K562 (cell line): ENCODE measurements around the gene CDCA4. TPM values are rescaled to one million over a fixed set of nuclear protein-coding genes. Genes with fewer than 3 reads are reported as not detected.

Experiments
- ATF4 ChIP-seq: fragments of 450-650 bp; formaldehyde crosslinking; IDR thresholded peaks from 2 replicates; pipeline ENCODE4 v1.4.0; 2022; ENCODE audit warnings: mild to moderate bottlenecking, moderate library complexity
- BCOR ChIP-seq: fragments of 450-650 bp; IDR thresholded peaks from 2 replicates; pipeline ENCODE4 v1.6.1; 2016
- CREB3L1 ChIP-seq: fragments of 450-650 bp; IDR thresholded peaks from 2 replicates; pipeline ENCODE4 v1.6.1; 2014; ENCODE audit warnings: low read depth, mild to moderate bottlenecking, moderate library complexity, borderline replicate concordance
- CSDE1 ChIP-seq, 2 experiments: fragments of 450-650 bp; IDR thresholded peaks; 2 replicates each; pipeline ENCODE4 v1.6.1; 2016; ENCODE audit warnings: mild to moderate bottlenecking in 1 of 2
- E2F6 ChIP-seq, 2 experiments: IDR thresholded peaks; 2 replicates each; pipeline ENCODE4 v1.6.1; 2011; ENCODE audit warnings: borderline replicate concordance in 1 of 2, control low read depth in 1 of 2, low read depth in 1 of 2, low read length in 1 of 2, mild to moderate bottlenecking in 1 of 2, mixed read lengths in 1 of 2, moderate library complexity in 1 of 2; ENCODE audit not compliant: insufficient read depth in 1 of 2, insufficient read length in 1 of 2, poor library complexity in 1 of 2, severe bottlenecking in 1 of 2; ENCODE audit errors: extremely low read depth in 1 of 2
- HDAC6 ChIP-seq: IDR thresholded peaks from 2 replicates; pipeline ENCODE4 v1.6.1; 2012; ENCODE audit warnings: low read depth, mild to moderate bottlenecking, control low read depth, inconsistent platforms, low read length, moderate library complexity
- HMGN3 ChIP-seq: IDR thresholded peaks from 2 replicates; pipeline ENCODE4 v1.6.1; 2011; ENCODE audit warnings: borderline replicate concordance, low read depth, mild to moderate bottlenecking, mixed read lengths, low read length; ENCODE audit not compliant: insufficient read length; ENCODE audit errors: extremely low read depth
- KAT7 ChIP-seq: sonication (generic); formaldehyde crosslinking; IDR thresholded peaks from 2 replicates; pipeline ENCODE4 v1.8.0; 2022; ENCODE audit warnings: missing genetic modification reagents, mild to moderate bottlenecking, borderline replicate concordance
- KDM2B ChIP-seq: fragments of 250-450 bp; sonication (Bioruptor Pico); IDR thresholded peaks from 2 replicates; pipeline ENCODE4 v1.8.0; 2021; ENCODE audit warnings: mild to moderate bottlenecking, moderate library complexity
- MAFG ChIP-seq: fragments of 450-650 bp; conservative IDR thresholded peaks from 2 replicates; pipeline ENCODE4 v1.6.1; 2016; ENCODE audit warnings: missing genetic modification characterization, missing compliant biosample characterization
- MTF1 ChIP-seq: fragments of 250-450 bp; sonication (Bioruptor Pico); IDR thresholded peaks from 2 replicates; pipeline ENCODE4 v1.9.0; 2021; ENCODE audit warnings: moderate library complexity, mild to moderate bottlenecking, inconsistent platforms, borderline replicate concordance
- NRF1 ChIP-seq, 2 experiments: fragments of 450-650 bp; IDR thresholded peaks in 1 of 2; conservative IDR thresholded peaks in 1 of 2; 2 replicates each; pipeline ENCODE4 v1.6.1; 2014; ENCODE audit warnings: mild to moderate bottlenecking in 2 of 2
- OTX1 ChIP-seq: fragments of 450-650 bp; formaldehyde crosslinking; IDR thresholded peaks from 2 replicates; pipeline ENCODE4 v1.4.0; 2022; ENCODE audit warnings: mild to moderate bottlenecking
- ZBTB26 ChIP-seq: fragments of 450-650 bp; formaldehyde crosslinking; IDR thresholded peaks from 2 replicates; pipeline ENCODE4 v1.4.0; 2022; ENCODE audit warnings: missing genetic modification characterization
- ZNF12 ChIP-seq: sonication (generic); formaldehyde crosslinking; IDR thresholded peaks from 2 replicates; pipeline ENCODE4 v1.4.0; 2020; ENCODE audit warnings: mild to moderate bottlenecking, missing genetic modification reagents
- ZNF197 ChIP-seq: fragments of 200-800 bp; sonication (Bioruptor generic); IDR thresholded peaks from 2 replicates; pipeline ENCODE4 v1.6.1; 2016; ENCODE audit warnings: low read depth, missing genetic modification characterization, missing compliant biosample characterization
- polyA plus RNA-seq, 8 experiments: library from polyadenylated mRNA; depleted of rRNA in 4 of 8; stranded (reverse) in 5 of 8; unstranded in 3 of 8; fragments of >200 nt; fragmentation: Nextera tagmentation in 2 of 8; fragmentation: Illumina TruSeq in 1 of 8; extraction: Ambion mirVana in 2 of 8; extraction: Trizol in 1 of 8; gene quantifications; 2 replicates each; pipeline versions ENCODE4 v1.2.1 to v1.2.3, GENCODE V29; 2011 to 2014; ENCODE audit warnings: inconsistent platforms in 1 of 8, missing spikeins in 1 of 8
- total RNA-seq, 7 experiments: library from RNA; depleted of rRNA in 6 of 7; stranded (reverse); fragments of >200 nt in 6 of 7; fragmentation: Illumina TruSeq in 2 of 7; extraction: Trizol in 2 of 7; gene quantifications; 2 replicates each; pipeline versions ENCODE4 v1.2.1 to v1.2.3, GENCODE V29; 2011 to 2021; ENCODE audit warnings: low replicate concordance in 1 of 7
- TF ChIP-seq, protein P1 (sequence below), 2 experiments: fragments of 450-650 bp; conservative IDR thresholded peaks; 2 replicates each; pipeline ENCODE4 v1.6.1; 2017; ENCODE audit warnings: mild to moderate bottlenecking in 2 of 2, moderate library complexity in 2 of 2
- TF ChIP-seq, protein P2 (sequence below): fragments of 450-650 bp; IDR thresholded peaks from 2 replicates; pipeline ENCODE4 v1.6.1; 2016; ENCODE audit warnings: antibody characterized with exemption

The CDCA4 gene
- total and polyA plus RNA-seq, 9 of the 15 experiments (the other 6 are each of a cell fraction or from before 2014, with no cell fraction given), result 6.6 to 44.2 (median 23.0) TPM

DNA sequence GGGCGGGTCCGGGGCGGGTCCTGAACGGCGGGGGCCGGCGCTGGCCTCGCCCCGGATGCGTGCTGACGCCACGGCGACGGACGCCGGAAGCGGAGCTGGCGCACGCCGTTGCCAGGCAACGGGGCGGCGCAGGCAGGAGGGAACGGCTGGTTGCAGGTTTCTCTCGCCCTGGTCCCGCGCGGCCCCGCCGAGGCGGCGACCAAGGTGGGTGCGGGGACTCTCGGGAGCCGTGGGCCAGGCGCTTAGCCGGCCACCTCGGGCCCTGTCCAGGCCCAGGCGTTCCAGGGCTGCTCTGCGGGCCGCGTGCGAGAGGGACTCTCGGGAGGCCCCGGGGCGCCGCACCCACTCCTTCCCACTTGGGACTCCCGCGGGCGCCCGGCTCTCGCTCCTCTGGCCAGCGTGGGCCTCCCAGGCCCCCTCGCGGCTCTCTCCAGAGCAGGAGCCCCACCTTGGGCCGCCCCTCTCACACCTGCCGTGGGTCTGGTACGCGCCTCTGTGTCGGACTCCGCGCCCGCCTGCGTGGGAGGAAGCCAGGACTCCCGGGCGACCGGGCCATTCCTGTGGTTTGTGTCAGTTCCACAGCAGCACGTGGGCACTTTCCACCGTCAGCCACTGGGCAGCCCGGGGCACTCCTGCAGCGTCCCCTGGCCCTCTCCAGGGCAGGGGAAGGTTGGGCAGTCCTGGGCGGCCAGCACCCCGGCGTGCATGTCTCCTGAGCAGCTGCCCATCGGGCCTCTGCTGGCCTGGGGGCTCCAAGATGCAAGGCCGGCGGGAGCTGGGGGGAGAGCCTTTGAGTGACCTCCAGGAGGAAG lies 35.0 kb downstream of the CDCA4 start, which contains the start of gene CLBA1 (continued):
- TF ChIP-seq, protein P1, sequence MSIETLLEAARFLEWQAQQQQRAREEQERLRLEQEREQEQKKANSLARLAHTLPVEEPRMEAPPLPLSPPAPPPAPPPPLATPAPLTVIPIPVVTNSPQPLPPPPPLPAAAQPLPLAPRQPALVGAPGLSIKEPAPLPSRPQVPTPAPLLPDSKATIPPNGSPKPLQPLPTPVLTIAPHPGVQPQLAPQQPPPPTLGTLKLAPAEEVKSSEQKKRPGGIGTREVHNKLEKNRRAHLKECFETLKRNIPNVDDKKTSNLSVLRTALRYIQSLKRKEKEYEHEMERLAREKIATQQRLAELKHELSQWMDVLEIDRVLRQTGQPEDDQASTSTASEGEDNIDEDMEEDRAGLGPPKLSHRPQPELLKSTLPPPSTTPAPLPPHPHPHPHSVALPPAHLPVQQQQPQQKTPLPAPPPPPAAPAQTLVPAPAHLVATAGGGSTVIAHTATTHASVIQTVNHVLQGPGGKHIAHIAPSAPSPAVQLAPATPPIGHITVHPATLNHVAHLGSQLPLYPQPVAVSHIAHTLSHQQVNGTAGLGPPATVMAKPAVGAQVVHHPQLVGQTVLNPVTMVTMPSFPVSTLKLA (conservative IDR thresholded peaks at IDR 0.05), result peak; percentile 35 to 71; a peak in 2 of 4 replicates
- TF ChIP-seq ATF4 (no peak), MAFG (no peak), E2F6 (IDR thresholded peaks at IDR 0.05; ENCODE audit: borderline replicate concordance in 1 of 2, extremely low read depth in 1 of 2, insufficient read depth in 1 of 2, insufficient read length in 1 of 2, low read depth in 1 of 2, low read length in 1 of 2, poor library complexity in 1 of 2, severe bottlenecking in 1 of 2) (peak in 1 of 2 experiments; percentile 66), BCOR (no peak), OTX1 (no peak), ZNF197 (CRISPR knock-in tag) (no peak), ZBTB26 (CRISPR knock-in tag) (no peak), HMGN3 (no peak), ZNF12 (CRISPR knock-in tag) (no peak), HDAC6 (no peak), CREB3L1 (no peak), CSDE1 (IDR thresholded peaks at IDR 0.05) (peak in 1 of 2 experiments; percentile 74; a peak in 1 of 4 replicates), MTF1 (CRISPR knock-in tag) (no peak), KAT7 (CRISPR knock-in tag) (0 out of 2 replicates have a peak, but pooled peaks have one; percentile 62), KDM2B (CRISPR knock-in tag) (0 out of 2 replicates have a peak, but pooled peaks have one; percentile 44), NRF1 (conservative IDR thresholded peaks at IDR 0.05 in 1 of 2, IDR thresholded peaks at IDR 0.05 in 1 of 2) (peak; percentile 40 to 62; a peak in 3 of 4 replicates)
- TF ChIP-seq, protein P2, sequence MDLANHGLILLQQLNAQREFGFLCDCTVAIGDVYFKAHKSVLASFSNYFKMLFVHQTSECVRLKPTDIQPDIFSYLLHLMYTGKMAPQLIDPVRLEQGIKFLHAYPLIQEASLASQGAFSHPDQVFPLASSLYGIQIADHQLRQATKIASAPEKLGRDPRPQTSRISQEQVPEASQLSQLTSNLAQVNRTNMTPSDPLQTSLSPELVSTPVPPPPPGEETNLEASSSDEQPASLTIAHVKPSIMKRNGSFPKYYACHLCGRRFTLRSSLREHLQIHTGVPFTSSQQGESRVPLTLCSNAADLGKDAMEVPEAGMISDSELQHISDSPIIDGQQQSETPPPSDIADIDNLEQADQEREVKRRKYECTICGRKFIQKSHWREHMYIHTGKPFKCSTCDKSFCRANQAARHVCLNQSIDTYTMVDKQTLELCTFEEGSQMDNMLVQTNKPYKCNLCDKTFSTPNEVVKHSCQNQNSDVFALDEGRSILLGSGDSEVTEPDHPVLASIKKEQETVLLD, result no peak
